Liver (tissue), 9 donors: Measurements from ENCODE around the gene IFIH1. TPM values are rescaled to one million over a fixed set of nuclear protein-coding genes. Genes with fewer than 3 reads are reported as not detected.

ENCODE experiments used
- DNase-seq: peaks from one replicate; pipeline ENCODE4 v3.0.0-alpha.2; 2017; ENCODE audit warnings: low spot score
- H3K27ac ChIP-seq, 2 donors: one replicate each; pipeline ENCODE4 v1.7.0; 2013; ENCODE audit warnings: inconsistent platforms in 2 of 2, low read length in 2 of 2, control low read depth in 1 of 2, low read depth in 1 of 2, mild to moderate bottlenecking in 1 of 2
- H3K27me3 ChIP-seq, 4 donors: one replicate each; pipeline versions ENCODE4 v1.6.1 to v1.7.0; 2013; ENCODE audit warnings: low read length in 3 of 4, inconsistent platforms in 1 of 4, mild to moderate bottlenecking in 1 of 4, moderate library complexity in 1 of 4; ENCODE audit not compliant: control insufficient read depth in 4 of 4, insufficient read depth in 4 of 4
- H3K36me3 ChIP-seq, 4 donors: one replicate each; pipeline versions ENCODE4 v1.6.1 to v1.7.0; 2013; ENCODE audit warnings: low read length in 3 of 4, mild to moderate bottlenecking in 3 of 4, low read depth in 1 of 4, moderate library complexity in 1 of 4; ENCODE audit not compliant: control insufficient read depth in 4 of 4, insufficient read depth in 3 of 4
- H3K4me1 ChIP-seq, 4 donors: one replicate each; pipeline versions ENCODE4 v1.6.1 to v1.7.0; 2013; ENCODE audit warnings: low read length in 3 of 4, mild to moderate bottlenecking in 3 of 4, moderate library complexity in 1 of 4; ENCODE audit not compliant: control insufficient read depth in 4 of 4, insufficient read depth in 4 of 4
- H3K4me3 ChIP-seq, 3 donors: one replicate each; pipeline versions ENCODE4 v1.6.1 to v1.7.0; 2013; ENCODE audit warnings: low read length in 3 of 3, control low read depth in 1 of 3, low read depth in 1 of 3, mild to moderate bottlenecking in 1 of 3
- H3K9ac ChIP-seq, 2 donors: one replicate each; pipeline ENCODE4 v1.7.0; 2013; ENCODE audit warnings: low read length in 2 of 2, mild to moderate bottlenecking in 2 of 2, moderate library complexity in 2 of 2, control low read depth in 1 of 2, low read depth in 1 of 2
- H3K9me3 ChIP-seq, 4 donors: one replicate each; pipeline versions ENCODE4 v1.6.1 to v1.7.0; 2013; ENCODE audit warnings: low read length in 3 of 4; ENCODE audit not compliant: control insufficient read depth in 4 of 4
- ATF3 ChIP-seq: IDR thresholded peaks from 2 replicates; pipeline ENCODE4 v1.6.1; 2016; ENCODE audit warnings: antibody characterized with exemption
- EGR1 ChIP-seq, 2 donors: IDR thresholded peaks; 2 replicates each; pipeline ENCODE4 v1.6.1; 2016 to 2018; ENCODE audit warnings: antibody characterized with exemption in 2 of 2, low read depth in 2 of 2
- FOXA1 ChIP-seq: IDR thresholded peaks from 2 replicates; pipeline ENCODE4 v1.6.1; 2016; ENCODE audit warnings: antibody characterized with exemption
- FOXA2 ChIP-seq: IDR thresholded peaks from 2 replicates; pipeline ENCODE4 v1.6.1; 2016; ENCODE audit warnings: antibody characterized with exemption
- GABPA ChIP-seq, 2 donors: IDR thresholded peaks in 1 of 2; conservative IDR thresholded peaks in 1 of 2; 2 replicates each; pipeline ENCODE4 v1.6.1; 2016; ENCODE audit warnings: antibody characterized with exemption in 2 of 2, mild to moderate bottlenecking in 1 of 2, moderate library complexity in 1 of 2
- HNF4A ChIP-seq, 2 donors: conservative IDR thresholded peaks; 2 replicates each; pipeline ENCODE4 v1.6.1; 2016; ENCODE audit warnings: antibody characterized with exemption in 2 of 2, mild to moderate bottlenecking in 2 of 2
- HNF4G ChIP-seq: IDR thresholded peaks from 2 replicates; pipeline ENCODE4 v1.6.1; 2016; ENCODE audit warnings: antibody characterized with exemption
- RAD21 ChIP-seq, 2 donors: IDR thresholded peaks; 2 replicates each; pipeline ENCODE4 v1.6.1; 2016; ENCODE audit warnings: antibody characterized with exemption in 2 of 2, mild to moderate bottlenecking in 2 of 2
- SP1 ChIP-seq: IDR thresholded peaks from 2 replicates; pipeline ENCODE4 v1.6.1; 2018; ENCODE audit warnings: antibody characterized with exemption, mild to moderate bottlenecking
- TAF1 ChIP-seq: conservative IDR thresholded peaks from 2 replicates; pipeline ENCODE4 v1.6.1; 2016; ENCODE audit warnings: antibody characterized with exemption, mild to moderate bottlenecking
- YY1 ChIP-seq: IDR thresholded peaks from 2 replicates; pipeline ENCODE4 v1.6.1; 2016; ENCODE audit warnings: antibody characterized with exemption, mild to moderate bottlenecking
- WGBS: extraction: QIAGEN DNeasy Blood & Tissue Kit; methylation state at CpG from one replicate; pipeline ENCODE4 v1.1.7; 2013; 5-methylcytosine and 5-hydroxymethylcytosine counted together
- polyA plus RNA-seq, 2 donors: library from polyadenylated mRNA; stranded (reverse) in 1 of 2; unstranded in 1 of 2; fragments of 200-250 nt in 1 of 2; fragments of >200 nt in 1 of 2; fragmentation: Nextera tagmentation in 1 of 2; extraction: Ambion mirVana in 1 of 2; gene quantifications; one replicate each; pipeline versions ENCODE4 v1.2.1 to v1.2.3, GENCODE V29; 2013 to 2015
- total RNA-seq, 2 donors: library from RNA; depleted of rRNA; stranded (reverse); fragments of >200 nt; gene quantifications; one replicate each; pipeline ENCODE4 v1.2.3, GENCODE V29; 2014
- TF ChIP-seq, protein P1 (sequence below): IDR thresholded peaks from 2 replicates; pipeline ENCODE4 v1.6.1; 2016; ENCODE audit warnings: antibody characterized with exemption
- TF ChIP-seq, protein P2 (sequence below): fragments of 150-350 bp; IDR thresholded peaks from 2 replicates; pipeline ENCODE4 v1.5.1; 2017; ENCODE audit warnings: improper control_type of control experiment, low read depth, low read length; ENCODE audit not compliant: missing input control
- TF ChIP-seq, protein P3 (sequence below): IDR thresholded peaks from 2 replicates; pipeline ENCODE4 v1.6.1; 2016; ENCODE audit warnings: antibody characterized with exemption, mild to moderate bottlenecking
- TF ChIP-seq, protein P4 (sequence below): IDR thresholded peaks from 2 replicates; pipeline ENCODE4 v1.6.1; 2016; ENCODE audit warnings: antibody characterized with exemption
- donor health status: healthy.
- donor health status: healthy.
- donor health status: healthy.
- donor health status: healthy.
- donor health status: healthy.

The IFIH1 gene
- total and polyA plus RNA-seq, 4 donors, result 5.5 to 13.2 (median 7.9) TPM

DNA sequence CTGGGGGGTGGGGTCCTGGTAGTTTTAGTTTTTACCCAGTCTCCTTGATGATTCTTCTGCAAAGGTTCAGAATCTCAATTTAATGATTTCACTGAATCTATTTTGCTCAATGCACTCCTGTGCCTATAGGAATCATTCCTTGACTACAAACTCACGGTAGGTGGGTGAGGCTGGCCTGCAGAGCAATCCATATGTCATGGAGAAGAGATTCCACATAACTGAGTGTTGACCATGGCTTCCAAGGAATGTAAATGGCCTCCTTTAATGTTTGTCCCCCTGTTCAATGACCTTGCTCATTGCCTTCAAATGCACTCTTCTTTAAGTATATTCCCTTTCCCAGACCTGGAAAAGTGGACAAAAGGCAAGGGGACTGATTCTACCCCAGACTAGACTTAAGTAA, 87.7 kb downstream of the IFIH1 start:
- H3K4me3 ChIP-seq, result no peak overlapping the region
- 65% methylated on average over 1 of the region's 1 CpG for WGBS
- no peaks in the 10 kb centered on the region for H3K27me3 ChIP-seq
- H3K27ac ChIP-seq, result no peak overlapping the region
- H3K36me3 ChIP-seq, result no peaks in the 10 kb centered on the region
- no peak overlapping the region for H3K9ac ChIP-seq
- no peaks in the 10 kb centered on the region for H3K4me1 ChIP-seq
- H3K9me3 ChIP-seq, result no peaks in the 10 kb centered on the region
- TF ChIP-seq TAF1 (no peak), EGR1 (IDR thresholded peaks at IDR 0.05; ENCODE audit: low read depth in 2 of 2) (no peak), ATF3 (no peak), HNF4A (conservative IDR thresholded peaks at IDR 0.05) (no peak), HNF4G (no peak)
- no peak for DNase-seq

DNA sequence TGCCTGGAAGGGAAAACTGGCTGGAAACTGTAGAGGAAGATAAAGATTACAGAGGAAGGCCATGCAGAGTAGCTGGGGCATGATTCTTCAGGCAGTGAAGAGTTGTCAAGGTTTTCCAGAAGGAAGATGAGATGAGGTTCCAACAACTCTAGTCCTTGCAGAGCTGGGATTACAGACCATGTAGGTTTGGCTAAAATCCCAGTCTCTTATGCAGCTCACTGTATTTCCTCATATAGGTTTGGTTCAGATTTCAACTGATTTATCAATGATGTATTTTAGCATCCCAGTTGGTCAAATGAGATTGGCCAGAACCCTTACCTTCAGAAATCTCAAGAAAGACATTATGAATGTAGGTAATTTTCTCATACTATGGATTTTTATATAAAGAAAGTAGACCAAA, 91.6 kb downstream of the IFIH1 start:
- TF ChIP-seq HNF4G (no peak), YY1 (no peak), FOXA2 (no peak), TAF1 (no peak), GABPA (IDR thresholded peaks at IDR 0.05 in 1 of 2, conservative IDR thresholded peaks at IDR 0.05 in 1 of 2) (no peak), FOXA1 (no peak), SP1 (no peak), EGR1 (IDR thresholded peaks at IDR 0.05; ENCODE audit: low read depth in 2 of 2) (no peak), HNF4A (conservative IDR thresholded peaks at IDR 0.05) (no peak), RAD21 (IDR thresholded peaks at IDR 0.05) (no peak)
- TF ChIP-seq, protein P1, sequence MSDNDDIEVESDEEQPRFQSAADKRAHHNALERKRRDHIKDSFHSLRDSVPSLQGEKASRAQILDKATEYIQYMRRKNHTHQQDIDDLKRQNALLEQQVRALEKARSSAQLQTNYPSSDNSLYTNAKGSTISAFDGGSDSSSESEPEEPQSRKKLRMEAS, result no peak
- TF ChIP-seq, protein P2, sequence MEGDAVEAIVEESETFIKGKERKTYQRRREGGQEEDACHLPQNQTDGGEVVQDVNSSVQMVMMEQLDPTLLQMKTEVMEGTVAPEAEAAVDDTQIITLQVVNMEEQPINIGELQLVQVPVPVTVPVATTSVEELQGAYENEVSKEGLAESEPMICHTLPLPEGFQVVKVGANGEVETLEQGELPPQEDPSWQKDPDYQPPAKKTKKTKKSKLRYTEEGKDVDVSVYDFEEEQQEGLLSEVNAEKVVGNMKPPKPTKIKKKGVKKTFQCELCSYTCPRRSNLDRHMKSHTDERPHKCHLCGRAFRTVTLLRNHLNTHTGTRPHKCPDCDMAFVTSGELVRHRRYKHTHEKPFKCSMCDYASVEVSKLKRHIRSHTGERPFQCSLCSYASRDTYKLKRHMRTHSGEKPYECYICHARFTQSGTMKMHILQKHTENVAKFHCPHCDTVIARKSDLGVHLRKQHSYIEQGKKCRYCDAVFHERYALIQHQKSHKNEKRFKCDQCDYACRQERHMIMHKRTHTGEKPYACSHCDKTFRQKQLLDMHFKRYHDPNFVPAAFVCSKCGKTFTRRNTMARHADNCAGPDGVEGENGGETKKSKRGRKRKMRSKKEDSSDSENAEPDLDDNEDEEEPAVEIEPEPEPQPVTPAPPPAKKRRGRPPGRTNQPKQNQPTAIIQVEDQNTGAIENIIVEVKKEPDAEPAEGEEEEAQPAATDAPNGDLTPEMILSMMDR, result no peak
- TF ChIP-seq, protein P3, sequence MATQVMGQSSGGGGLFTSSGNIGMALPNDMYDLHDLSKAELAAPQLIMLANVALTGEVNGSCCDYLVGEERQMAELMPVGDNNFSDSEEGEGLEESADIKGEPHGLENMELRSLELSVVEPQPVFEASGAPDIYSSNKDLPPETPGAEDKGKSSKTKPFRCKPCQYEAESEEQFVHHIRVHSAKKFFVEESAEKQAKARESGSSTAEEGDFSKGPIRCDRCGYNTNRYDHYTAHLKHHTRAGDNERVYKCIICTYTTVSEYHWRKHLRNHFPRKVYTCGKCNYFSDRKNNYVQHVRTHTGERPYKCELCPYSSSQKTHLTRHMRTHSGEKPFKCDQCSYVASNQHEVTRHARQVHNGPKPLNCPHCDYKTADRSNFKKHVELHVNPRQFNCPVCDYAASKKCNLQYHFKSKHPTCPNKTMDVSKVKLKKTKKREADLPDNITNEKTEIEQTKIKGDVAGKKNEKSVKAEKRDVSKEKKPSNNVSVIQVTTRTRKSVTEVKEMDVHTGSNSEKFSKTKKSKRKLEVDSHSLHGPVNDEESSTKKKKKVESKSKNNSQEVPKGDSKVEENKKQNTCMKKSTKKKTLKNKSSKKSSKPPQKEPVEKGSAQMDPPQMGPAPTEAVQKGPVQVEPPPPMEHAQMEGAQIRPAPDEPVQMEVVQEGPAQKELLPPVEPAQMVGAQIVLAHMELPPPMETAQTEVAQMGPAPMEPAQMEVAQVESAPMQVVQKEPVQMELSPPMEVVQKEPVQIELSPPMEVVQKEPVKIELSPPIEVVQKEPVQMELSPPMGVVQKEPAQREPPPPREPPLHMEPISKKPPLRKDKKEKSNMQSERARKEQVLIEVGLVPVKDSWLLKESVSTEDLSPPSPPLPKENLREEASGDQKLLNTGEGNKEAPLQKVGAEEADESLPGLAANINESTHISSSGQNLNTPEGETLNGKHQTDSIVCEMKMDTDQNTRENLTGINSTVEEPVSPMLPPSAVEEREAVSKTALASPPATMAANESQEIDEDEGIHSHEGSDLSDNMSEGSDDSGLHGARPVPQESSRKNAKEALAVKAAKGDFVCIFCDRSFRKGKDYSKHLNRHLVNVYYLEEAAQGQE, result no peak
- TF ChIP-seq, protein P4, sequence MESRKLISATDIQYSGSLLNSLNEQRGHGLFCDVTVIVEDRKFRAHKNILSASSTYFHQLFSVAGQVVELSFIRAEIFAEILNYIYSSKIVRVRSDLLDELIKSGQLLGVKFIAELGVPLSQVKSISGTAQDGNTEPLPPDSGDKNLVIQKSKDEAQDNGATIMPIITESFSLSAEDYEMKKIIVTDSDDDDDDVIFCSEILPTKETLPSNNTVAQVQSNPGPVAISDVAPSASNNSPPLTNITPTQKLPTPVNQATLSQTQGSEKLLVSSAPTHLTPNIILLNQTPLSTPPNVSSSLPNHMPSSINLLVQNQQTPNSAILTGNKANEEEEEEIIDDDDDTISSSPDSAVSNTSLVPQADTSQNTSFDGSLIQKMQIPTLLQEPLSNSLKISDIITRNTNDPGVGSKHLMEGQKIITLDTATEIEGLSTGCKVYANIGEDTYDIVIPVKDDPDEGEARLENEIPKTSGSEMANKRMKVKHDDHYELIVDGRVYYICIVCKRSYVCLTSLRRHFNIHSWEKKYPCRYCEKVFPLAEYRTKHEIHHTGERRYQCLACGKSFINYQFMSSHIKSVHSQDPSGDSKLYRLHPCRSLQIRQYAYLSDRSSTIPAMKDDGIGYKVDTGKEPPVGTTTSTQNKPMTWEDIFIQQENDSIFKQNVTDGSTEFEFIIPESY, result no peak
- no peaks in the 10 kb centered on the region for H3K9me3 ChIP-seq
- no peak for DNase-seq
- H3K4me3 ChIP-seq, result no peak overlapping the region
- no peaks in the 10 kb centered on the region for H3K27me3 ChIP-seq
- no peaks in the 10 kb centered on the region for H3K36me3 ChIP-seq
- no peak overlapping the region for H3K9ac ChIP-seq
- no peak overlapping the region for H3K27ac ChIP-seq
- no peaks in the 10 kb centered on the region for H3K4me1 ChIP-seq
